ENCODE results near the gene CMIP.

DNA sequence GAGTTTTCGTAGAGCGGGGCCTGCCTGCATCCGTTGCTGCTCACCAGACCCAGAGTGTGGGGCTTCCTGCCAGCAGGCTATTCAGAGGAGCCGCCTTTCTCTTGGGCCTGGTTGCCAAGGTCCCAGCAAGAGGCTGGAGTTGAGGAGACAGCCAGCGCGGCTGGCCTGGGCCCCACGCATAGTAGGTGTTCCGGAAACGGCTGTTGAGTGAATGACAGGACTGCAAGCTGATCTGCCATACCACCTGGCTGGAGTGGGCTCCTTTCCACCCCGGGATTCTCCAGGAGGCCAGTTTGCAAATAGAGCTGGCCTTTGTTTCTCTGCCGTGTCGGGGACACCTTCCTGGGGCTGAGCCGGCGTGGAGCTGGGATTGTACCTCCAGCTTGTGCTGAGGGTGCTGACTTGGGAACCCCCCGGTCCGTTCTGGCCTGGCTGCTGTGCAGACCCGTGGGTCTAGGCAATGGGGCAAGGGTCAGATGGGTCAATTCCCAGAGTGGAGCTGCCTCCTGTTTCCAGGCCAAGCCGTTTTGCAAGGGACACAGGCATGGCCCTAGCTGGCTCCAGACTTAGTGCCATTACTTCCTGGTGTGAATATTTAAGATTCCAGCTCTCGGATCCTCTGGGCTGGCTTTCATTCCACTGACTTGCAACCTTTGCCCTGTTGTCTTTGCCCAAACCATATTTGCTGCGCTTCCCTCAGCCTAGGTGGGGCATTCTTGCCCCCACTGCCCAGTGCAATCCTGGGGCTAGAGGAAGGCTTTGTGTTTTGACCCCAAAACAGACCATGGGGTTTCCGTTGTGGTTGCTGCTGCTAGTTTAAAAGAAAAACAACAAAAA is 68.8 kb downstream of the CMIP start:
- no peak for TF ChIP-seq POLR2AphosphoS5 (IDR thresholded peaks at IDR 0.05)
- TF ChIP-seq, protein P1, sequence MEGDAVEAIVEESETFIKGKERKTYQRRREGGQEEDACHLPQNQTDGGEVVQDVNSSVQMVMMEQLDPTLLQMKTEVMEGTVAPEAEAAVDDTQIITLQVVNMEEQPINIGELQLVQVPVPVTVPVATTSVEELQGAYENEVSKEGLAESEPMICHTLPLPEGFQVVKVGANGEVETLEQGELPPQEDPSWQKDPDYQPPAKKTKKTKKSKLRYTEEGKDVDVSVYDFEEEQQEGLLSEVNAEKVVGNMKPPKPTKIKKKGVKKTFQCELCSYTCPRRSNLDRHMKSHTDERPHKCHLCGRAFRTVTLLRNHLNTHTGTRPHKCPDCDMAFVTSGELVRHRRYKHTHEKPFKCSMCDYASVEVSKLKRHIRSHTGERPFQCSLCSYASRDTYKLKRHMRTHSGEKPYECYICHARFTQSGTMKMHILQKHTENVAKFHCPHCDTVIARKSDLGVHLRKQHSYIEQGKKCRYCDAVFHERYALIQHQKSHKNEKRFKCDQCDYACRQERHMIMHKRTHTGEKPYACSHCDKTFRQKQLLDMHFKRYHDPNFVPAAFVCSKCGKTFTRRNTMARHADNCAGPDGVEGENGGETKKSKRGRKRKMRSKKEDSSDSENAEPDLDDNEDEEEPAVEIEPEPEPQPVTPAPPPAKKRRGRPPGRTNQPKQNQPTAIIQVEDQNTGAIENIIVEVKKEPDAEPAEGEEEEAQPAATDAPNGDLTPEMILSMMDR (IDR thresholded peaks at IDR 0.05), result no peak
- TF ChIP-seq EP300 (IDR thresholded peaks at IDR 0.05; ENCODE audit: low read depth), result no peak
- TF ChIP-seq POLR2A (IDR thresholded peaks at IDR 0.05), result no peak

Measured in transverse colon (tissue), 4 donors.